HG02759 (cell line): ENCODE data around the gene PTTG1.

Source experiments
- ATAC-seq: cut with Tn5 transposase; IDR thresholded peaks from one replicate; pipeline ENCODE4 v1.9.1; 2021; ENCODE audit warnings: mild to moderate bottlenecking, moderate library complexity; ENCODE audit not compliant: unreplicated experiment

PTTG1 gene

GRCh38 chr5:160470437-160471361 is 49.0 kb downstream of the PTTG1 start:
- no peak for ATAC-seq

DNA sequence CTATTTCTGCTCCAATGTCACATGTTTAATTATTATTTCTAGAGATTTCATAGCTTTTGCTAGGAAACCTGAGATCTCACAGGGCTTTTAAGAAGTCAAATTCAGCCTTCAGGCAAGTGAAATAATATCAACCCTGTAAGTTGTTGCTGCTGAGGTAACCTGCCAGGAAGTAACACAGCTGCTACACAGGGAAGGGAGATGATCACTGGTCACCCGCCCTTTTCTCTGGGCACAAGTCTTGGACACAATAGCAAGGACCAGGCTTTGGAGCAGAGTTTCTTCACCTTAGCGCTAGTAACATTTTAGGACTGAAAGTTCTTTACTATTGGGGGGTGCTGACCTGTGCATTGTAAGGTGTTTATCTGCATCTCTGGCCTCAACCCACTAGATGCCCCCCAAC is 50.1 kb downstream of the PTTG1 start:
- no peak for ATAC-seq

DNA sequence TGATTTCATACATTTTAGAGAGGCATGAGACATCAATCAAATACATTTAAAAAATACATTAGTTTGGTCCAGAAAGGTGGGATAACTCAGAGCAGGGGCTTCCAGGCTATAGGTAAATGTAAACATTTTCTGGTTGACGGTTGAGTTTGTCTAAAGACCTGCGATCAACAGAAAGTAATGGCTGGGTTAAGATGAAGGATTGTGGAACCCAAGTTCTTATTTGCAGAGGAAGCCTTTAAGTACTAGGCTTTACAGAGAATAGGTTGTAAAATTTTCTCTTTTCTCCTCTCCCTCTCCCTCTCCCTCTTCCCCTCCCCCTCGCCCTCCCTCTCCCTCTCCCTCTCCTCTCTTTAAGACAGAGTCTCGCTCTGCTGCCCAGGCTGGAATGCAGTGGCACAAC is 50.8 kb downstream of the PTTG1 start:
- ATAC-seq = no peak

GRCh38 chr5:160473681-160474080 is 52.0 kb downstream of the PTTG1 start:
- ATAC-seq = no peak

- ATAC-seq = no peak
These were observed 52.4 kb downstream of the PTTG1 start for GRCh38 chr5:160474084-160474483.

- no peak for ATAC-seq
These were observed 54.3 kb downstream of the PTTG1 start for GRCh38 chr5:160475864-160476438.

DNA sequence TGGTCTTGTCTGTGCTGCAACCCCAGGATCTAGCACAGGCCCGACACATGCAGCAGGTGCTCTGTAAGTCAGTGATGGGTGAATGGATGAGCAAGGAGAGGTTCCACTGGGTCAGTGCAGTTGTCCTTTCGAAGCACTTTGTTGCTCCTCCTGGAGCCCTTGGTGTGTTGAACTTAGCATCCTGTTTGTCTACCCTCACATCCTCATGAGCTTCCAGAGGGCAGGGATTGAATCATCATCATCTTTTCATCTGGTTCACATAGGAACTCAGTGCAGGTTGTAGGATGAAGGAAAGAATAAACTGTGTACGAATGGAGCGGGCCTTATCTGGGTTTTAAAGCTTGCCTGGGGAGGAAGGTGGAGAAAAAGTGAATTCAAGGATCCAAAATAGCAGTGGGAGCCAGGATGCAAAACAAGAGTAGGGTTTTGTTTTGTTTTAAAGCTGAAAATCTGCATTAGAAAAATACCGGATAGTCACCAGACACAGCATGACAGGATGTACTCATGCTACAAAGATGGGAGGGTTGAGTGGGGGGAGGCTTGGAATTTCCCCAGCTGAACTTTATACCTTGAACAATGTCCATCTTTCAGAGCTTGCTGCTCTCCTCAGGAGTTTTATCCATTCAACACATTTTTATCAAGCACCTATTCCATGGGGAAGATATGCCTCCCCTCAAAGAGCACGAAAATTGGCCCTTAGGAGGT is 55.8 kb downstream of the PTTG1 start:
- ATAC-seq = no peak

DNA sequence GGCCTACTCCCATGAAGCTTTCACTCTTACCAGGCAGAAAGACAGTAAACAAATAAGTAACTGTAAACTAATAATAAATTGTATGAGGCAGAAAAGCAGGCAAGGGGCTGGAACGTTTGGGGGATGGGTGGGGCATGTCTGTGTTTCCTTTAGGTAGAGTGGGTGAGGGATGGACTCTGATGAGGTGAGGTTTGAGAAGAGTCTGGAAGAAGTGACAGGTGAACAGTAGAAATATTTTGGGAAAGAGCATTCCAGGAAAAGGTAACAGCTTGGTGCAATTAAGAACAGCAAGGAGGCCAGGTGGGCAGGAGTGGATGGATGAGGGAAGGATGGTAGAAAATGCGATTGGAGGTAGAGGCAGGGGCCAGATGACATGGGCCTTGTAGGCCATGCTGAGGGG is 56.5 kb downstream of the PTTG1 start:
- ATAC-seq = no peak
